C4-2B (cell line): ENCODE data around the gene DBR1.

Experiments
- CTCF ChIP-seq: fragments of 450-650 bp; conservative IDR thresholded peaks from 2 replicates; pipeline ENCODE4 v1.5.1; 2017; ENCODE audit warnings: mild to moderate bottlenecking
- ZFX ChIP-seq: fragments of 450-650 bp; IDR thresholded peaks from 2 replicates; pipeline ENCODE4 v1.6.1; 2017

DNA sequence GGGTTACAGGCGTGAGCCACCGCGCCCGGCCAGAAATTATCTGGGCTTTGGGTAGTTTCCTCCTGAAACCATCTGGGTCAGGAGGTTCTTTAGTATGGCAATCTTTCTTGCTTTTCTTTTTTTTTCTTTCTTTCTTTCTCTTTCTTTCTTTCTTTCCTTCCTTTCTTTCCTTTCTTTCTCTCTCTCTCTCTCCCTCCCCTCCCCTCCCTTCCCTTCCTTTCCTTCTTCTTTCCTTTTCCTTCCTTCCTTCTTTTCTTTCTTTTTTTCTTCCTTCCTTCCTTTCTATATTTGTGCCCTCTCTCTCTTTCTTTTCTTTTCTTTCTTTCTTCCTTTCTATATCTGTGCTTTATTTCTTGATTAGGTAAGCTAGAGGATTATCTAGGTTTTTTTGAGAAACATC, 17.0 kb downstream of the DBR1 start:
- TF ChIP-seq CTCF = no peak
- TF ChIP-seq ZFX = no peak
